Measurements from ENCODE around the gene MOCOS. TPM values are rescaled to one million over a fixed set of nuclear protein-coding genes. Genes with fewer than 3 reads are reported as not detected.

The MOCOS gene
- total and polyA plus RNA-seq, 2 of the 13 experiments (the other 11 are each of a cell fraction or from before 2014, with no cell fraction given) = 7.7 to 15.4 TPM

GRCh38 chr18:36314754-36315153, 127.5 kb downstream of the MOCOS start:
- Histone ChIP-seq H3K4me3 (replicated peaks in 1 of 3; ENCODE audit: insufficient read depth in 1 of 3, low read depth in 2 of 3, low read length in 3 of 3) (no peak overlapping the region), H3K4me1 (ENCODE audit: insufficient read depth, low read length) (no peaks in the 10 kb centered on the region), H3K36me3 (replicated peaks in 1 of 2; ENCODE audit: control insufficient read depth in 1 of 2, insufficient read depth in 2 of 2, low read length in 2 of 2) (no peaks in the 10 kb centered on the region), H3K9me3 (ENCODE audit: low read length) (no peaks in the 10 kb centered on the region), H3K27me3 (ENCODE audit: control insufficient read depth in 1 of 2, insufficient read depth in 2 of 2, low read length in 2 of 2) (peaks cover 0 to 11% of the 10 kb centered on the region in 2 experiments; a peak in 2 of 5 replicates), H3K79me2 (ENCODE audit: insufficient read depth, low read length) (no peaks in the 10 kb centered on the region), H3K4me2 (ENCODE audit: low read depth, low read length) (no peak overlapping the region), H3K27ac (ENCODE audit: extremely low read length, insufficient read depth, low read length) (no peak overlapping the region), H3K9ac (ENCODE audit: insufficient read depth, low read depth, low read length) (no peak overlapping the region), H4K20me1 (ENCODE audit: insufficient read depth, low read length) (no peaks in the 10 kb centered on the region), H2AFZ (ENCODE audit: low read length) (no peak overlapping the region)
- ChIA-PET CTCF (ENCODE audit: low intra/inter-chr PET ratio, low total read pairs) (no interaction called here), POLR2A (no interaction called here)
- in situ Hi-C loops (cut with HindIII; ENCODE audit: extremely low pct_ligation_motif_present, low pct_unique_long_range_greater_than_20kb) = no loop called here
- no peak for DNase-seq (ENCODE audit: low spot score)
- no TSS peak for BruUV-seq (replicated peaks)
- TF ChIP-seq ZNF503 (CRISPR knock-in tag; IDR thresholded peaks at IDR 0.05) (no peak), NFKBIZ (CRISPR knock-in tag; IDR thresholded peaks at IDR 0.05) (no peak), KLF15 (CRISPR knock-in tag; IDR thresholded peaks at IDR 0.05; ENCODE audit: borderline replicate concordance) (no peak), ZNF816 (CRISPR knock-in tag; IDR thresholded peaks at IDR 0.05; ENCODE audit: borderline replicate concordance) (no peak), TEAD2 (CRISPR knock-in tag; IDR thresholded peaks at IDR 0.05) (no peak)
- TF ChIP-seq, protein P1, sequence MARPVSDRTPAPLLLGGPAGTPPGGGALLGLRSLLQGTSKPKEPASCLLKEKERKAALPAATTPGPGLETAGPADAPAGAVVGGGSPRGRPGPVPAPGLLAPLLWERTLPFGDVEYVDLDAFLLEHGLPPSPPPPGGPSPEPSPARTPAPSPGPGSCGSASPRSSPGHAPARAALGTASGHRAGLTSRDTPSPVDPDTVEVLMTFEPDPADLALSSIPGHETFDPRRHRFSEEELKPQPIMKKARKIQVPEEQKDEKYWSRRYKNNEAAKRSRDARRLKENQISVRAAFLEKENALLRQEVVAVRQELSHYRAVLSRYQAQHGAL (CRISPR knock-in tag; IDR thresholded peaks at IDR 0.05; ENCODE audit: not compliant biosample characterization) = no peak
- 35% methylated on average over 3 of the region's 4 CpGs for WGBS (ENCODE audit: low lambda C conversion rate)
- ATAC-seq = no peak
- FAIRE-seq = no peak
- intact Hi-C loops (cut with micrococcal nuclease; ENCODE audit: unreplicated experiment) = no loop called here

- no peaks in the 10 kb centered on the region for H3K79me2 ChIP-seq (ENCODE audit: insufficient read depth, low read length)
- H3K4me3 ChIP-seq (replicated peaks in 1 of 3; ENCODE audit: insufficient read depth in 1 of 3, low read depth in 2 of 3, low read length in 3 of 3) = no peak overlapping the region
- no peak for ATAC-seq
- H3K4me2 ChIP-seq (ENCODE audit: low read depth, low read length) = no peak overlapping the region
- no peak for FAIRE-seq
- intact Hi-C loops (cut with micrococcal nuclease; ENCODE audit: unreplicated experiment) = no loop called here
- no peak for DNase-seq (ENCODE audit: low spot score)
- WGBS (ENCODE audit: low lambda C conversion rate) = 6% methylated on average over 5 of the region's 10 CpGs
- no peak overlapping the region for H3K9ac ChIP-seq (ENCODE audit: insufficient read depth, low read depth, low read length)
- ChIA-PET POLR2A (no interaction called here), CTCF (ENCODE audit: low intra/inter-chr PET ratio, low total read pairs) (no interaction called here)
- H3K27ac ChIP-seq (ENCODE audit: extremely low read length, insufficient read depth, low read length) = no peak overlapping the region
- BruUV-seq (replicated peaks) = no TSS peak
- H3K27me3 ChIP-seq (ENCODE audit: control insufficient read depth in 1 of 2, insufficient read depth in 2 of 2, low read length in 2 of 2) = peaks cover 0 to 5% of the 10 kb centered on the region in 2 experiments; a peak in 2 of 5 replicates
- no peak overlapping the region for H2AFZ ChIP-seq (ENCODE audit: low read length)
- no peaks in the 10 kb centered on the region for H3K9me3 ChIP-seq (ENCODE audit: low read length)
- in situ Hi-C loops (cut with HindIII; ENCODE audit: extremely low pct_ligation_motif_present, low pct_unique_long_range_greater_than_20kb) = no loop called here
- H3K36me3 ChIP-seq (replicated peaks in 1 of 2; ENCODE audit: control insufficient read depth in 1 of 2, insufficient read depth in 2 of 2, low read length in 2 of 2) = no peaks in the 10 kb centered on the region
- H3K4me1 ChIP-seq (ENCODE audit: insufficient read depth, low read length) = no peaks in the 10 kb centered on the region
- TF ChIP-seq ZNF7 (CRISPR knock-in tag; IDR thresholded peaks at IDR 0.05) (no peak), CEBPG (CRISPR knock-in tag; IDR thresholded peaks at IDR 0.05) (no peak), NFYB (CRISPR knock-in tag; IDR thresholded peaks at IDR 0.05) (no peak), NR2F2 (IDR thresholded peaks at IDR 0.05; ENCODE audit: borderline replicate concordance, low read depth) (no peak), NR3C1 (CRISPR knock-in tag; IDR thresholded peaks at IDR 0.05) (no peak), CHD4 (IDR thresholded peaks at IDR 0.05; ENCODE audit: borderline replicate concordance, low read length) (no peak), NFIB (CRISPR knock-in tag; IDR thresholded peaks at IDR 0.05; ENCODE audit: borderline replicate concordance) (no peak), ZNF883 (CRISPR knock-in tag; IDR thresholded peaks at IDR 0.05; ENCODE audit: not compliant biosample characterization) (no peak), ZNF460 (CRISPR knock-in tag; IDR thresholded peaks at IDR 0.05; ENCODE audit: borderline replicate concordance) (no peak), TEAD3 (CRISPR knock-in tag; optimal IDR thresholded peaks at IDR 0.05; ENCODE audit: borderline replicate concordance) (no peak), PAF1 (CRISPR knock-in tag; IDR thresholded peaks at IDR 0.05) (no peak)
- TF ChIP-seq, protein P2, sequence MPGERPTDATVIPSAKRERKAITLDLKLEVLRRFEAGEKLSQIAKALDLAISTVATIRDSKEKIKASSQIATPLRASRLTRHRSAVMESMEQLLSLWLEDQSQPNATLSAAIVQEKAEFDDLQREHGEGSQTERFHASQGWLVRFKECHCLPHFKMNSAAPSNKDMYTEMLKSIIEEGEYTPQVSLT (CRISPR knock-in tag; IDR thresholded peaks at IDR 0.05; ENCODE audit: borderline replicate concordance, low read depth) = no peak
- H4K20me1 ChIP-seq (ENCODE audit: insufficient read depth, low read length) = no peaks in the 10 kb centered on the region
Measured at GRCh38 chr18:36315736-36316135, 128.4 kb downstream of the MOCOS start.
